Sigmoid colon (tissue), 4 donors: ENCODE measurements around the gene PCCB.
"Not testable (repeated sequence)": the region's sequence is repeated elsewhere in the genome, so short reads cannot be mapped to it uniquely, and the experiment has no call there.

Experiments used
- CTCF ChIP-seq, 4 experiments: fragments of 450-650 bp in 3 of 4; fragments of 200-600 bp in 1 of 4; IDR thresholded peaks; one replicate each; pipeline ENCODE4 v1.5.1; 2016 to 2019; ENCODE audit warnings: antibody characterized with exemption in 4 of 4, mild to moderate bottlenecking in 3 of 4, moderate library complexity in 2 of 4
- POLR2A ChIP-seq, 2 donors: fragments of 450-650 bp; IDR thresholded peaks; one replicate each; pipeline ENCODE4 v1.6.1; 2016; ENCODE audit warnings: antibody characterized with exemption in 2 of 2, mild to moderate bottlenecking in 2 of 2, moderate library complexity in 2 of 2
- POLR2AphosphoS5 ChIP-seq, 4 donors: sonication (generic); formaldehyde crosslinking; IDR thresholded peaks; one replicate each; pipeline ENCODE4 v1.6.1; 2017; ENCODE audit warnings: antibody characterized with exemption in 4 of 4

GRCh38 chr3:136266468-136267125 lies 16.5 kb downstream of the PCCB start:
- TF ChIP-seq POLR2A, POLR2AphosphoS5, CTCF (IDR thresholded peaks at IDR 0.05): not testable (repeated sequence)
